ENCODE results near the gene SERPINA10.
"Not testable (repeated sequence)": the region's sequence is repeated elsewhere in the genome, so short reads cannot be mapped to it uniquely, and the experiment has no call there.

SERPINA10 gene

GRCh38 chr14:94312481-94313246, 19.6 kb upstream of the SERPINA10 start:
- DNase-seq, result no peak

GRCh38 chr14:94310248-94310647, 17.2 kb upstream of the SERPINA10 start:
- no peak for DNase-seq

DNA sequence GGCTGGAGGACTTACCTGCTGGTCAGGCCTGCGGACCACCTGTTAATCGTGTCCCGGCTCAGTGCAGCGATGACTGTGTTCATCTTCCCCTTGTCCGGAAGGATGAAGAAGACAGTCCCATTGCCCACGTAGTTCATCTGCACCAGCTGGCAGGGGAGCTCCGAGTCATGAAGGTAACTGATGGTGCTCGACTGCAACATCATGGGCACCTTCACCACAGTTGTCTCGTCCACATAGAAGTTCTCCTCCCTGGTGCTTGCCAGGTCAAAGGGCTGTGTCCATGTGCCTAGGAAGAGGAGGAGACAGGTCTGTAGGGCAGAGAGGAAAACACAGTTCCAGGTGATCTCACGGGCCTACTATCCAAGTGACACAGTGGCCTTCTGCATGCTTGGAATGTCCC, 16.7 kb upstream of the SERPINA10 start:
- no peak for DNase-seq

DNA sequence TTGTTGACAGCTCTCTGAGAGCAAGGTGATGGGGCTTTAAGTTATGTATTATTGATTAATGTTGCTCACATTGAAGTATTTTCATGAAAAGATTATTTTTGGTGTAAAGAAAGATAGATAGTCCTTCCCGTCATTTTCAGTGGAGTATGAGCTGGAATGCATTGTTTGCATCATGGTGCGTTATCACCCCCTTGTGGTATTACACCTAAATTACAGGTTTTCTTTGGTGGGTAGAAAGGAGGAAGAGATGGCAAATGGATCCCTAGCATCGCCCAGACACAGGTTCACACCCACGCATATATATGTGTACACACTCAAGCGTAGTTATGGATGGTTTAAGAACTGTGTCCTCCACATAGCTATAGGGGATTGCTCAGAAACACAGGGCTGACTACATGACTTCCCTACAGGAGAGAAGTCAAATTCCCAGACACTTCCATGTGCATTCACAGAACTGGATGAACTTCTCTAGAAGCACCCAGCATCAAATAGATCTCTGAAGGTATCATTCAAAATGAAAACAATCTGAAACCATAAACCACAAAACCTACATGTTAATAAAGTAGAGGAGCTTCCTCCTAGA, 14.4 kb upstream of the SERPINA10 start:
- DNase-seq, result no peak

DNA sequence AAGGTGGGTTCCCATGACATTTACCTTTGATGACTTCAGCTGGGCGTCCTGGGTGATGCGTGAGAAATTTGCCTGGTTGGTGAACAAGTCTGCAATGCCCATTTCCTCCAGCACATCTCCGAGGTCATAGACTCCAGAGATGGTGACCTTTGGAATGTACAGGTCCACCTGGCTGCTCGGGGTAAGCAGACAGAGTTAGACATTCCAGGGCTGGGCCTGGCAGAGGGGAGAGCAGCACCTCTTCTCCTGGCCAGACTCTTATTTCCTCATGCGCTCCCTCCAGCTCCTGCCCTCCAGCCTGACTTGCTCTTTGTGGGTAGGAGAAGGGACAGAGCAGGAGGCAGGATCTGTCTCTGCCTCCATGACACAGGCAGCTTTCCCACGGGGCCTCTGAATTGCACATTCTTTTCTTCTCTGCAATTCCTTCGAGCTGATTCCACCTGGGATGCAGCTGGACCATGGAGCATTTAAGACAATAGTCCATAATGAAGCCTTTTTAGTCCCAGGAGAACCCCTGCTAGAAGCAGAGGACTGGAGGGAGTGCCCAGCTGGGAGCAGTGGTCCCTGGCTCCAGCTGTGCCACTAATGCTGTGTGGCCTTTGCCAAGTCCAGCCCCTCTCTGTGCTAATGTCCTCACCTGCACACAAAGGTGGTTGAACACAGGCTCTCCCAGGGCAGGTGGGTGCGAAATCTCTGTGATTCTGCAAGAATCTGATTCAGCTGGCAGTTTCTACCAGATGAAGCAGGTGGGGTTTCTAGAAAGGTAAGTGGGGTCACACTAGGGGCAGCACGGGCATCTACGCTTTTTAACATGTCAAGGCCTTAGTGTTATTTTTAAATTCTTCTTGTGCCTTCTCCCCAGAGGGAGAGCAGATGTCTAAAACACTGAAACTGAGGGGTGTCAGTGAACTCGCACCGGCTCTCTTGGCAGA, 13.2 kb upstream of the SERPINA10 start:
- DNase-seq, result no peak

GRCh38 chr14:94305620-94306019, 12.6 kb upstream of the SERPINA10 start:
- DNase-seq, result no peak

DNA sequence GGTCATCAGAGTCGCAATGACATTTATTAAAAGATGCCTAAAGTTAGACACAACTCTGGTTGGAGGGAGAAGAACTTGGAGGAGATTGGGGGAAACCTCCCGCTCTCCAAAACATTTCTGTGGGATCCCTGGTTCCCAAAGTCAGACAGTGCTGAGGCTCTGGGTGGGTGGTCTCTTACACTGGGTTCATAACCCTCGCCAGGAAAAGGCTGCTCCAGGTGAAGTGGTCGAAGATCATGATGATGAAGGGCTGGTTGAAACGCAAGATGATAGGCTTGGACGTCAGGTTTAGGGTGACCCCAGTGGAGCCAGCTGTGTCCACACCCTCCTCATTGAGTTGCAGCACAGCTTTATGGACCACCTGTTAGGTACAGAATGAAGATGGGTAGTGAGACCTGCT, 11.2 kb upstream of the SERPINA10 start:
- DNase-seq, result no peak

DNA sequence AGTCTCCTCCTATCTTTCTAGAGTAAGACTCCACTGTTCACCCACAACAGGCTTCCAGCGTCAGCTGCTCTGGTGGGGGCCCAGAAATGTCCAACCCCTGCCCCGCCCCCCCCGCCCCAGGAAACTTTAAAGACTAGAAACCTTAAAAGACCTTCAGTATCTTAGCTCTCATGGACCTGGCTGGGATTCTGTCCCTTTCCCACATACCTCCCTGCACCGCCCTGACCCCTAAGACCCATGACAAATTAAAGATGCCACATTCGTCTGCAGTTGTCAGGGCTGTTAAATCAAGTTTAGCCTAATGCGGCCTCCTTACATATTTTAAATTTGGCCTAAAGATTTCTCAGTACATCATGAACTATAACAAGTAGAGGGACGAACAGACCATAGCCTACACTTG, 10.0 kb upstream of the SERPINA10 start:
- DNase-seq, result no peak

GRCh38 chr14:94298130-94298529, 5.1 kb upstream of the SERPINA10 start:
- no peak for DNase-seq

GRCh38 chr14:94296181-94296545, 3.1 kb upstream of the SERPINA10 start:
- DNase-seq, result not testable (repeated sequence)

DNA sequence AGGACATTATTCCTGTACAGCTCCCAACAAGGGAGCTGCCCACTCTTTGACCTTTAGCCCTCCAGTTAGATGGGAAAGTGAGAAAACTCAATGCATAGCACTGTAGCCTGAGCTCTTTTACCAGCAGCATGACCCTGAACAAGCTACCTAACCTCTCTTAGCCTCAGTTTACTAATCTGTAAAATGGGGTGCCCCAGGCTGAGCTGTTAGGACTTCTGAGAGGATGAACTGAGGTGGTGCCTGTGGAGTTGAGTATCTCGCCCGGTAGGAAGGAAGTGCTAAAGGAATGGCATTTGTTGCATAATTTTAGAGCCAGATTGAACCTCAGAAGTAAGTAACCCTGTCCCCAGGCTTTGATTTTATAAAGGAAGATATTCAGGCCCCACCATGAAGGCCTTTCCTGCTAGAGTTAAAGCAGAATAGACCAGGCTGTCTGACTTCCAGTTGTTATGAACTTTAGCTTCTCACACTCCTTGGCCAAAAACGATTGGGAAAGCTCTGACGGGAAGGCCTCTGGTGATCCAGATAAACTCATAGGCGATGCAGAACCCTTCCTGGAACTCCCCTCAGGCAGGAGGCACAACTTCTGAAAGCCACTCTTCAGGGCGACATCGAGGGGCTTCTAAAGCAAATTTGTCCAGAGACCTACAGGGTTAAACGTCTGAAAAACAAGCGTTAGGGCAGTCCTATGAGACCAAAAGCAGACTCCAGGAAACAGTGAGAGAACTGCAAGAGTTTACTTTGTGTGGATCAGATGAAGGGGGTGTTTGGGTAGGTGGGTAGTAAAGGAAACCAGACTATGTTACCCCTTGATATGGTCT, 2.5 kb upstream of the SERPINA10 start:
- DNase-seq, result no peak

GRCh38 chr14:94293578-94293924, 483 bp upstream of the SERPINA10 start:
- DNase-seq, result no peak

DNA sequence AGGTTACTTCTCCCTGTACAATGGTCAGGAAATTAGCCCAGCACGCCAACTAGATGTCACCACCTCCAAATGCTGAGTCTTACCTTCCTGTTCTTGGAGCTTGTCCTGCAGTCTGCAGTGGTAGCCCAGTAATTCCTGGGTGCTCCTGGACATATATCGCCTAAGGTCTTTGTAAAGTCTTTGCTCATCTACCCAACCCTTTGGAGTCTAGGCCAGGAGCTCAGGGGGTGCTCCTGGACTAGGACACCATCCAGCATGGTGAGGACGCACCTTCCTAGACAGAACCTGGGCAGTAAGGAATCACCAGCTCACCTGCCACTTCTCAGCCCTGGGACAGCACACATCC, 569 bp downstream of the SERPINA10 start:
- DNase-seq, result no peak

GRCh38 chr14:94291906-94292525, 1.1 kb downstream of the SERPINA10 start:
- no peak for DNase-seq

GRCh38 chr14:94291159-94291905, 1.7 kb downstream of the SERPINA10 start:
- DNase-seq, result no peak

DNA sequence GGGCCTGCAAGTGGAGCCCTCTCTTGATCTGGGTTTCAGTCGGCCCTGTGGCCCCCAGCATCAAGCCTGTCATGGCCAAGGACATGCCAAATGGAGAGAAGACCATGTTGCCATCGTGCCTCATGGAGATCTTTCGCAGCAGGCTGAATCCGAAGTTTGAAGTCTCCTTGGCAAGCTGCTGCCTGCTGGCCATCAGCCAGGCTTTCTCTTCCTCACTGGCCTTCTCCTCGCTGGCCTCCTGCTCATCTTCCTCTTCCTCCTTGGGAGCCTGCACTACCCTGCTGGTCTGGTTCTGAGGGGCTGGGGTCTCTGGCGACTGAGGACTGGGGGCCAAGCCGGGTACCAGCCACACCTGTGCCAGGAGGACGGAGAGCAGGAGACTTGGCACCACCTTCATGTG, 2.9 kb downstream of the SERPINA10 start:
- no peak for DNase-seq

- DNase-seq, result no peak
These were observed 4.2 kb downstream of the SERPINA10 start for GRCh38 chr14:94288610-94289465.

DNA sequence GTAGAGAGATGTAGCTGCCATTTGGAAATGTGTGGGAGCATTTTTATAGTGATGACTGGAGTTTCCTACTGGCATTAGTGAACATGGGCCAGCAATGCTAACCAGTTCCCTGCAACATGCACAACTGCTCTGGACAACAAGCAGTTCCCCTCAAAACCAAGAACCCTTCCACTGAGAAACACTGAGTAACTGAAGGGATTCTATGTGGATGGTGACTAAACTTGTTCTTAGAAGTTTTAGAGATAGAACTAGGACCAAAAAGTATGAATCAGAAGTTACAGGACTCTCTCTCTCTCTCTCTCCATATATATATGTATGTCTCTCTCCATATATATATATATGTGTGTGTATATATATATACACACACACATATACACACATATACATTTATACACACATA, 7.9 kb downstream of the SERPINA10 start:
- no peak for DNase-seq

DNA sequence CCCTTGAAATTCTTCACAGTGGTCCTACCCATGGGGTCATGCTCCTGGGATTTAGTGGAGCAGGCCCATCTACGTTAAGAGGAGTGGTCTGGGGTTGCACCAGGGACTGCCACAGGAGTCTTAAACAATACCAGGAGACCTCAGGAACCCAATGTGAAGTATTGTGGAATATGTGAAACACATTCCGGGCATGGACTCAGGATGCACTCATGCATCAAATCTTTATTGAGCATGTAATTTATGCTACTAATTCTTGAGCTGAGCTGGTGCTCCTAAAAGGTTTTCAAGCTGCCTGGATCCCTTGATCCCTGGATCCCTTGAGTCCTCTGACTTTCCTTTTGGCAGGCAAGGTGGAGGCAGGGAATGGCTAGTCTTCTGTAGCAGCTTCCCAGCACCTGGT, 8.8 kb downstream of the SERPINA10 start:
- no peak for DNase-seq

DNA sequence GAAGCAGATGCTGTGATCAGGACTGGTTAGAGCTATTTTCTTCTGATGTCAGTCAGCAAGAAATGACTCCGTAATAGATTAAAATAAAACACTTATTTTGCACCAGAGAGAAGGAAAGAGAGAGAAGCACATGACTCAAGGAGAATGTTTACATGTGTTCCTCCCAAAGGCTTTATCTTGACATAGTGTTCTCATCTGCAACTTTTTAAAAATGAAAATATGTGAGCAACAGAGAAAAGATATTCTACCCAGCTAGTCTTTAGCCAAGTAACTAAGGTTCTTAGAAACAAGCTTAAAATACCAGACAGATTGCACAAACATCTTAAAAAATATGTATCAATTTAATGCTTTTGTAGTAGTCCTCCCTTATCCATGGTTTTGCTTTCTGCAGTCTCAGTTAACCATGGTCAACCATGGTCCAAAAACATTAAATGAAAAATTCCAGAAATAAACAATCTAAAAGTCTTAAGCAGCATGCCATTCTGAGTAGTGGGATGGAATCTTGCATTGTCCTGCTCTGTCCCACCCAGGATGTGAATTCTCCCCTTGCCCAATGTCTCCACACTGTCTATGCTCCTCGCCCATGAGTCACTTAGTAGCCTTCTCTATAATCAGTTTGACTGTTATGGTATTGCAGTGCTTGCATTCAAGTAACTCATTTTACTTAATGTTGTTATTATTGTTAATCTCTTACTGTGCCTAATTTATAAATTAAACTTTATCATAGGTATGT, 9.9 kb downstream of the SERPINA10 start:
- no peak for DNase-seq

Measured in CD4-positive, alpha-beta T cell treated with Interleukin-21 for 1 hour (primary cell).